Brain pericyte (primary cell): ENCODE data around the gene RNF141.

Experiments
- DNase-seq: peaks from one replicate; pipeline ENCODE4 v3.0.0-alpha.2; 2012; ENCODE audit warnings: low read depth, low spot score

Gene RNF141

DNA sequence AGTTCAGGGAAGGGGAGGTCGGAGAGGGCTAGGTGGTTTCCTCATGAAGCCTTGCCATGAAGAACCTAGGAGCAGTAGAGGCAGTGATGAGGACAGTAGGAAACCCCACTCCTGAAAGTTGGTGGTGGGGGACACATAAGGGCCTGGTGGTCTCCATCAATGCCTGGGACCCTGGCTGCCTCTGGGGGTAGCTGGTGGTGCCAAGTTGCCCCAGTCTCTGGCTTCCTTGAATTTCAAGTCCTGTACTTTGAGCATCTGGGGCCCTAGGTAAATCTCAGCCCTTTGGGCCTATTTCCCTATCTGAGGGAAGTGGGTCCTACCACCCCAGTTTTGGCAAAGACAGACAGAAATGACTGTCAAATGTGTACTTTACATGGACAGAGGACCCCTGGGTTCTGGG, 57.8 kb downstream of the RNF141 start:
- no peak for DNase-seq

DNA sequence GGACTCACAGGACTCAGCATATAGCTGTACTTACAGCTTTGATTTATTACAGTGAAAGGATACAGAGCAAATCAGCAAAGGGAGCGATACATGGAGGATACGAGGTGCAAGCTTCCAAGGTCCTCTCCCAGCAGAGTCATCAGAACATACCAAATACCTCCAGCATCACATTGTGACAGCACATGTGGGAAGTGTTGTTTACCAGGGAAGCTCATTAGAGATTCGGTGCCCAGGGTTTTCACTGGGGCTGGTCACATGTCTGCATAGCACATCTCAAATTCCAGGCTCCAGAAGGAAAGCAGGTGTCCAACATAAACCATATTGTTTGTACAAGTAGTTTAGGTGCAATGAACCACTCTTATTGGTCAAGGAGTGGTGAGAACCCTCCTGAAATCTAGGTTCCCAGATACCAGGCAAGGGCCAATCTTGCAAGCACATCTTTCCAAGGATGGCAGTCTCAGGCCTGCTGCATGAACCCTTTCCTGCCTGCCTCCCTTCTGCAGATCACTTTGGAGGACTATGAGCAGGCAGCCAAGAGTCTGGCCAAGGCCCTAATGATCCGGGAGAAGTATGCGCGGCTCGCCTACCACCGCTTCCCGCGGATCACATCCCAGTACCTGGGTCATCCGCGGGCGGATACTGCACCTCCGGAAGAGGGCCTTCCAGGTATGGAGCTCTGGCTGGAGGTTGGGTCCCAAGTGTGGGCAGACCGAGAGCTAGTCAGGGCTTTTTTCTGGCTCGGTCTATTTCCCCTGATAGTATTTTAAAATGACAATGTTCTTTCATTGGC, 59.2 kb downstream of the RNF141 start:
- no peak for DNase-seq

- DNase-seq, result no peak
Observed at GRCh38 chr11:10480760-10481159, 60.2 kb downstream of the RNF141 start.

GRCh38 chr11:10480026-10480425, 61.0 kb downstream of the RNF141 start:
- DNase-seq, result no peak

DNA sequence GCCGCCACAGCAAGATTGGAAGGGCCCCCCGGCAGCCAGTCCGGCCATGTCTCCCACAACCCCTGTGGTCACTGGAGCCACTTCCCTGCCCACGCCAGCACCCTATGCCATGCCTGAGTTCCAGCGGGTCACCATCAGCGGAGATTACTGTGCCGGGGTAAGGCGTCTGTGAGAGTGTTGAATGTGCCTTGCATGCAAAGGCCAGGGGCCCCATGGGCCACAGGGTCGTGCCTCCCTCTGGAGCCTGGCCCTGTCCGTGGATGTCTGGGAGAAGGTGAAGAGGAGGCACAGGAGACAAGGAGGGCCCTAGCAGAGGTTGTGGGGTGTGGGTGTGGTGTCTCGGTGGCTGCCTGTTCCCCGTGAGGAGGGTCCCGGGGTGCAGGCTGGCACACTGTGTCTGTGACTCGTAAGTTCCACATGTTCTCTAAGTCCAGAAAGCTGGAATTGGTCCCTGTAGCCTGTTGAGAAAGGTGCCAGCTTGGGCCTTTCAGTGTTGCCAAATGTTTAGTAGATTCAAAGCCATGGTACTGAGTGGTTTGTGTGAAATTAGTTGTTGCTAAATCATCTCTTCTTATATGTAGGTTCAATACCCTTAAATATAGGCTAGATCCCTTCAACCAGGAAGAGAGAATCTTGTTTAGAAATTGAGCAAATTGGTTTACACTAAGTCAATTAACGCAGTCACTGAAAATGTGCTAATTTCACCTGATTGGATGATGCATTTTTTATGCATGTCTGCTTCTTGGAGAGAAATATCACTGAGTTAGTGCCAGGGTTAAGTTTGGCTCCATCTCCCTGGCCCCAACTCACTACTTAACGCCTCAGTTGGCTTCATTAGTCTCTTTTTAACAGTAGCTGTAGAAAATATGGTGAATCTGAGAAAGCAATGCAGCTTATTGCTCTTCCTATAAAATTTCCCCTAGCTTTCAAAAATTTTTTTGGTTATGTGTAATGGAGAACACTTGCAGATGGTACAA, 62.1 kb downstream of the RNF141 start:
- DNase-seq, result no peak

- no peak for DNase-seq
Observed at GRCh38 chr11:10478066-10478465, 62.9 kb downstream of the RNF141 start.

DNA sequence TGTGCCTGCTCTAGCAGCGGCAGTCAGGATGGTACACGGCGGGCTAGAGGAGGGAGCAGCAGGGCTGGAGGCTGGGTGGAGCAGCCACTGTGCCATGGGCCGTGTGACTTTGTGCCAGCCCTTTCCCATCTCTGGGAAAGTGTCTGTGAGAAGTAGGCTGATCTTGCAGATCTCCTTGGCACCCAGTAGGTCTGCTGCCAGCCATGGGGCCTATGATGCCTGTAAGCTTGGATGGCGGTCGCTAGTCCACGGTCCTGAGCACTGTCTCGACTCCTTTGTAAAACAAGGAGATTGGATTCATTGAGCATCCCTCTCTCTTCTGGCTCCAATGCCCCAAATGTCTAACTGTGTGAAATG, 63.3 kb downstream of the RNF141 start:
- no peak for DNase-seq

GRCh38 chr11:10476927-10477689, 63.9 kb downstream of the RNF141 start:
- no peak for DNase-seq

DNA sequence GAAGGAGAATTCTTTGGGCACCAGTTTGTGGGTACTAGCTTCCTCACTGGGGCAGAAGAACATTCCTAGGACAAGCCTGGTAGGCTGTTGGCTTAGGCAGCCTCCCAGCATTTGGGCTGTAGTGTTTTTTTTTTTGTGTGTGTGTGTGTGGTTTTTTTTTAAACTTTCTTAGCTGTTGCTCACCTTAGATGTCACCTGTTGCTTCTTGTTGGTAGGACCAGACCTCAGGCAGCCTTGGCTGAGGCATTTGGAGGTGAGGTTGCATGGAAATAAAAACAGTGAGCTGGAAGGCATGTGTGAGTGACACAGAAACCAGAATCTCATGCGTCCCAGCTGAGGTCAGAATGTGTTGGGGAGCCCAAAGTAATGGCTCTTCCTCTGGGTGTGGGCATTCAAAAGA, 64.6 kb downstream of the RNF141 start:
- no peak for DNase-seq

GRCh38 chr11:10474551-10474950, 66.4 kb downstream of the RNF141 start:
- no peak for DNase-seq

DNA sequence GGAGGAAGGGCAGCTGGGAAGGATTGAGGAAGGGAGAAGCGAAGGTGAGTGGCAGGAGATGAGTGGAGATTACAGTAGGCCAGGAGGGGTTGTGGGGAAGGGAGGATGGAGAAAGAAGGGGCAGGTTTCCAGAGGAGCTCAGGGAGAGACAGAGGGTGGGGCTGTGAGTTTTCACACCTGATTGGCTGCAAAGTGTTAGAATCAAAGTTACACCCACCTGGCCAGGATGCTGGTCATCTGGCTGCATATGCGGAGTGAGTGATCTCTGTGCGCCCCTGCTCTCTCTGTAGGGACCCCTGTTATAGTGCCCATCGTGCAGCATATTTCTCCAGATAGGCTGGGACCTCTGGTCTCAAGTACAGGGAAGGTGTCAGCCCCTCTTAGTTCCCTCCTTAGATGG, 67.6 kb downstream of the RNF141 start:
- DNase-seq, result no peak

GRCh38 chr11:10462746-10463300, 78.2 kb downstream of the RNF141 start:
- DNase-seq, result no peak
